Smooth muscle cell (in vitro differentiated cells): ENCODE results near the gene GABRR1. TPM values are rescaled to one million over a fixed set of nuclear protein-coding genes. Genes with fewer than 3 reads are reported as not detected.
A peak's percentile ranks its signal among the peaks of the same experiment; 100 is the strongest.

ENCODE experiments used
- DNase-seq: peaks from one replicate; lab custom pipeline; 2025; ENCODE audit not compliant: unreplicated experiment; lab: John Stamatoyannopoulos, UW
- H2AFZ ChIP-seq: fragments of 200-600 bp; sonication (generic); 2 replicates; pipeline ENCODE4 v1.6.0; 2016; ENCODE audit warnings: antibody characterized with exemption, low read depth, mild to moderate bottlenecking
- H3F3A ChIP-seq: fragments of 200-600 bp; sonication (generic); 2 replicates; pipeline ENCODE4 v1.6.0; 2017; ENCODE audit warnings: antibody characterized with exemption, low read depth
- H3K27ac ChIP-seq: fragments of 200-600 bp; sonication (generic); 2 replicates; pipeline ENCODE4 v1.5.1; 2016; ENCODE audit warnings: low read depth, mild to moderate bottlenecking
- H3K27me3 ChIP-seq: fragments of 200-600 bp; sonication (generic); 2 replicates; pipeline ENCODE4 v1.6.1; 2016; ENCODE audit warnings: low read depth, mild to moderate bottlenecking
- H3K36me3 ChIP-seq: fragments of 200-600 bp; sonication (generic); 2 replicates; pipeline ENCODE4 v1.5.1; 2016; ENCODE audit warnings: low read depth
- H3K4me1 ChIP-seq: fragments of 200-600 bp; sonication (generic); 2 replicates; pipeline ENCODE4 v1.5.1; 2016; ENCODE audit warnings: low read depth
- H3K4me2 ChIP-seq: fragments of 200-600 bp; sonication (generic); 2 replicates; pipeline ENCODE4 v1.6.0; 2016; ENCODE audit warnings: mild to moderate bottlenecking
- H3K4me3 ChIP-seq: fragments of 200-600 bp; sonication (generic); 2 replicates; pipeline ENCODE4 v1.5.1; 2016; ENCODE audit warnings: mild to moderate bottlenecking
- H3K79me2 ChIP-seq: fragments of 200-600 bp; sonication (generic); 2 replicates; pipeline ENCODE4 v1.6.0; 2016; ENCODE audit warnings: low read depth, mild to moderate bottlenecking
- H3K9ac ChIP-seq: fragments of 200-600 bp; sonication (generic); 2 replicates; pipeline ENCODE4 v1.6.0; 2016; ENCODE audit warnings: low read depth
- H3K9me3 ChIP-seq: fragments of 200-600 bp; sonication (generic); replicated peaks from 2 replicates; pipeline ENCODE4 v1.5.1; 2016; ENCODE audit warnings: low read depth
- H4K20me1 ChIP-seq: fragments of 200-600 bp; sonication (generic); 2 replicates; pipeline ENCODE4 v1.6.0; 2016; ENCODE audit warnings: low read depth
- WGBS: methylation state at CpG from one replicate; pipeline ENCODE4 v1.1.7; 2016; ENCODE audit warnings: low lambda C conversion rate; 5-methylcytosine and 5-hydroxymethylcytosine counted together
- polyA plus RNA-seq: library from polyadenylated mRNA; unstranded; fragments of >200 nt; fragmentation: Nextera tagmentation; extraction: Ambion mirVana; gene quantifications from 2 replicates; pipeline ENCODE4 v1.2.1, GENCODE V29; 2016
- total RNA-seq: library from RNA; depleted of rRNA; stranded (reverse); fragments of >200 nt; gene quantifications from 2 replicates; pipeline ENCODE4 v1.2.3, GENCODE V29; 2014
- TF ChIP-seq, protein P1 (sequence below): fragments of 200-600 bp; sonication (generic); IDR thresholded peaks from 2 replicates; pipeline ENCODE4 v1.5.1; 2017; ENCODE audit warnings: borderline replicate concordance, mild to moderate bottlenecking, antibody characterized with exemption; ENCODE audit not compliant: insufficient read depth, poor library complexity, severe bottlenecking

GABRR1 gene
- total RNA-seq, result 0.22 TPM in 1 of 2 replicates, not detected in the other
- not detected in 2 replicates for polyA plus RNA-seq

- H3K4me3 ChIP-seq, result no peak within 1 kb of the TSS
- H3K27ac ChIP-seq, result no peak within 1 kb of the TSS
- no peak within 1 kb of the TSS for H3K9ac ChIP-seq
- H3K4me1 ChIP-seq, result peaks cover 9% of the 10 kb centered on the region
- TF ChIP-seq, protein P1, sequence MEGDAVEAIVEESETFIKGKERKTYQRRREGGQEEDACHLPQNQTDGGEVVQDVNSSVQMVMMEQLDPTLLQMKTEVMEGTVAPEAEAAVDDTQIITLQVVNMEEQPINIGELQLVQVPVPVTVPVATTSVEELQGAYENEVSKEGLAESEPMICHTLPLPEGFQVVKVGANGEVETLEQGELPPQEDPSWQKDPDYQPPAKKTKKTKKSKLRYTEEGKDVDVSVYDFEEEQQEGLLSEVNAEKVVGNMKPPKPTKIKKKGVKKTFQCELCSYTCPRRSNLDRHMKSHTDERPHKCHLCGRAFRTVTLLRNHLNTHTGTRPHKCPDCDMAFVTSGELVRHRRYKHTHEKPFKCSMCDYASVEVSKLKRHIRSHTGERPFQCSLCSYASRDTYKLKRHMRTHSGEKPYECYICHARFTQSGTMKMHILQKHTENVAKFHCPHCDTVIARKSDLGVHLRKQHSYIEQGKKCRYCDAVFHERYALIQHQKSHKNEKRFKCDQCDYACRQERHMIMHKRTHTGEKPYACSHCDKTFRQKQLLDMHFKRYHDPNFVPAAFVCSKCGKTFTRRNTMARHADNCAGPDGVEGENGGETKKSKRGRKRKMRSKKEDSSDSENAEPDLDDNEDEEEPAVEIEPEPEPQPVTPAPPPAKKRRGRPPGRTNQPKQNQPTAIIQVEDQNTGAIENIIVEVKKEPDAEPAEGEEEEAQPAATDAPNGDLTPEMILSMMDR, result no peak
- no peaks in the 10 kb centered on the region for H4K20me1 ChIP-seq
- no peak within 1 kb of the TSS for H2AFZ ChIP-seq
- H3K27me3 ChIP-seq, result no peaks in the 10 kb centered on the region
- DNase-seq, result no peak
- WGBS, result 71% methylated on average over 10 of the region's 10 CpGs
- H3K36me3 ChIP-seq, result no peaks in the 10 kb centered on the region
- no peaks in the 10 kb centered on the region for H3F3A ChIP-seq
- H3K4me2 ChIP-seq, result peak within 1 kb of the TSS; percentile 22
- no peaks in the 10 kb centered on the region for H3K79me2 ChIP-seq
- no peaks in the 10 kb centered on the region for H3K9me3 ChIP-seq
Measured at GRCh38 chr6:89217299-89217910, at the start of gene GABRR1. Gene GABRR1 (minus strand): TSS chr6:89217358. CDS start chr6:89217322, 36 bp downstream.

GRCh38 chr6:89264296-89264695, 47.1 kb upstream of the GABRR1 start:
- H4K20me1 ChIP-seq, result no peaks in the 10 kb centered on the region
- H3K79me2 ChIP-seq, result no peaks in the 10 kb centered on the region
- H2AFZ ChIP-seq, result no peak overlapping the region
- H3K4me1 ChIP-seq, result no peaks in the 10 kb centered on the region
- TF ChIP-seq, protein P1, result no peak
- H3K27me3 ChIP-seq, result peaks cover 4% of the 10 kb centered on the region
- H3F3A ChIP-seq, result no peaks in the 10 kb centered on the region
- no peaks in the 10 kb centered on the region for H3K9me3 ChIP-seq
- H3K36me3 ChIP-seq, result no peaks in the 10 kb centered on the region
- no peak overlapping the region for H3K27ac ChIP-seq
- no peak overlapping the region for H3K9ac ChIP-seq
- no peak overlapping the region for H3K4me3 ChIP-seq
- H3K4me2 ChIP-seq, result no peak overlapping the region
- 96% methylated on average over 20 of the region's 20 CpGs for WGBS
- DNase-seq, result no peak

GRCh38 chr6:89260832-89261231, 43.7 kb upstream of the GABRR1 start:
- Histone ChIP-seq H3K4me3 (no peak overlapping the region), H3K9me3 (no peaks in the 10 kb centered on the region), H3K36me3 (no peaks in the 10 kb centered on the region), H3K9ac (no peak overlapping the region), H3K27me3 (no peaks in the 10 kb centered on the region), H3K27ac (no peak overlapping the region), H3K4me2 (no peak overlapping the region), H3F3A (no peaks in the 10 kb centered on the region), H3K4me1 (no peaks in the 10 kb centered on the region), H4K20me1 (no peaks in the 10 kb centered on the region), H3K79me2 (no peaks in the 10 kb centered on the region), H2AFZ (no peak overlapping the region)
- DNase-seq, result no peak
- 38% methylated on average over 5 of the region's 5 CpGs for WGBS
- TF ChIP-seq, protein P1, result no peak

DNA sequence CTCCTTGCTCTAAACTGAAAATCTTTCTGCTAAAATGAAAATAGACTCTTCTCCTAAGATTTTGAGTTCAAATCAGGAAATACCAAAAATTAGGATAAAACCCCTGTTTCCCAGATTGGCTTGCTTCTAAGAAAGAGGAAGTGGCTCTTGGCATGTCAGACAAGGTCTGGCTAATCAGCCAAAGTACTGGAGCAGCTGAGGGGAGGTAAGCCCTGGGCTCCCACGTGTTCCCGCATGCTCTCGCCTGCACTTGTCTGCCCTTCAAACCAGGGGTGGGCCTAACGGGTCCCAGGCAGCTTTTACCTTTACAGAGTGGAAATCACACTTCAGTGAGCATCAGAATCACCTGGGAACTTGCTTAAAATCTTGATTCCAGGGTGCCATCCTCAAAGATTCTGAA, 43.2 kb upstream of the GABRR1 start:
- no peaks in the 10 kb centered on the region for H3F3A ChIP-seq
- H3K36me3 ChIP-seq, result no peaks in the 10 kb centered on the region
- no peak overlapping the region for H3K9ac ChIP-seq
- H3K79me2 ChIP-seq, result no peaks in the 10 kb centered on the region
- WGBS, result 66% methylated on average over 4 of the region's 4 CpGs
- no peaks in the 10 kb centered on the region for H3K27me3 ChIP-seq
- no peak overlapping the region for H3K27ac ChIP-seq
- DNase-seq, result no peak
- no peak overlapping the region for H3K4me2 ChIP-seq
- H2AFZ ChIP-seq, result no peak overlapping the region
- H4K20me1 ChIP-seq, result no peaks in the 10 kb centered on the region
- H3K4me3 ChIP-seq, result no peak overlapping the region
- H3K4me1 ChIP-seq, result no peaks in the 10 kb centered on the region
- no peaks in the 10 kb centered on the region for H3K9me3 ChIP-seq
- TF ChIP-seq, protein P1, result no peak
